Measurements from ENCODE around the gene ARMC10.
A peak's percentile ranks its signal among the peaks of the same experiment; 100 is the strongest.
"Not testable (repeated sequence)": the region's sequence is repeated elsewhere in the genome, so short reads cannot be mapped to it uniquely, and the experiment has no call there.

ARMC10 gene

DNA sequence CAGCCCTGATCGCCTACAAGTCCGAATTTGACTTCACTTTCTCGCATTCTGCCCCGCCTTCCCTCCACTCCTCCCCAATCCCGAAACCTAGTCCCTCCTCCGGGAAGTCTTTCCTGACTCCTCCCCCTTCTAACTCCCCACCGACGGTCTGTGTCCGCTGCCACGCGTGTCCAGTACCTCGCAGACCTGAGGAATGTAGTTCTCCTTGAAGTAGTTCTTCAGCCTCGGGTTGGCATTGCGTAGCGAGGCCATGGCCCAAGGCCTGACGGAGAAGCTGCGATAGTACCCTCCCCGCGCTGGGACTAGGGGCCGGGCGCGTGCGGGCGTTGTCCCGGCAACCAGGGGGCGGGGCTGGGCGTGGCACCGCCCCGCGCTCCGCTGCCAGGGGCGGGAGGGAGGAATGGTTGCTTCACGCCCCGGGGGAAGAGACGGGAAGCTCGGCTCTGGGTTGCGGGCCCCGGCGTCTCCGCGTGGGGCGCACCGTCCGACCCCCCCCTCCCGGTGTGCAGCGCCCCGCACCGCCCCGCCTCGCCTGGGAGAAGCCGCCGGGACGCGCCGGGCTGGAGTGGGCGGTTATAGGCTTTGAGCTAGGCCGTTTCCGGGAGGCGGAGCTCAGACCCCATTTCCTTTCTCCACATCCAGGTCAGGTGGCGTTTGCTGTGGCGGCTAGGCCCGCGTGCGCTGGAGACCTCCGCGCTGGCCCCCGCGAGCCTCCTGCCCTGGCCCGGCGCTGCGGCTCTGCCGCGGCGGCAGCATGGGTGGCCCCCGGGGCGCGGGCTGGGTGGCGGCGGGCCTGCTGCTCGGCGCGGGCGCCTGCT is at the start of gene ARMC10, which contains the start of gene FBXL13:
ARMC10 (plus strand) TSS at position 622 of the 818 bp plus-strand sequence; CDS start at position 755, 133 bp downstream.
FBXL13 (minus strand) TSS at position 278 of the 818 bp plus-strand sequence.
- peak; percentile 71 to 89 for DNase-seq (ENCODE audit: low read depth in 2 of 2)

DNA sequence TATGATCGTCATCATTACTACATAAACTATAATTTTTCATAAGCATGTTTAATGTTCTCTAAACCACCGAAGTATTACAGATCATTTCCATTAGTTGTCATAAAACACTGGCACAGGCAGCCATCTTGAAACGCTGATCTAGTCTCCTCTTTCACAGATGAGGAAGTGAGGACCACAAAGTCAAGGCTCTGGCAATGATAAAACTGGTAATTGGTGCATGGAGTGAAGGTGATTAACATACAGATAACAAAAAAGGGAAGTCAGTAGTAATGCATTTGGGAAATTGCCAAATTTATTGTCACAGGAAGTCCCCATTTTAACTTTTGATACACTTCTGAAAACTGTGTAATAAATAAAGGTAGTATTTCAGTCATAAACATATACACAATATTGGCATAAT is 49.6 kb upstream of the ARMC10 start:
- no peak for DNase-seq (ENCODE audit: low read depth in 2 of 2)

- no peak for DNase-seq (ENCODE audit: low read depth in 2 of 2)
Observed at GRCh38 chr7:103031024-103031423, 43.9 kb upstream of the ARMC10 start.

DNA sequence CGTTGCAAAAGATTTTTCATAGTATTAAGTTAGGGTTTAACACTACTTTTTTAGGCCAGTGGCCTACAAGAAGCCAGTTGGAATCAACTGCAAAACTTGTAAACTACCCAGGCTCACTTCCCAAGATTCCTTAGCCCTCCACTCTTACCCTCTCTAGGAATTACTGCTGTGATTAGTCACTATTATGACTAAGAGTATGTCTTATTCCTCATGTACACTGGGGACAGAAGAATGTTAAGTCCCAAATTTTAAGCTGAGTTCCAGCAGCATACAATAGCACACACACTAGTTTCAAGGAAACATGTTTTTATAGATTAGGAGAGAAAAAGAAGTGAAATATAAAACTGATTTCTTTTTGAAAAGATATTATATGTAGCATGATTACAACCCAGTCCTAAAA is 43.2 kb upstream of the ARMC10 start:
- DNase-seq (ENCODE audit: low read depth in 2 of 2): no peak

DNA sequence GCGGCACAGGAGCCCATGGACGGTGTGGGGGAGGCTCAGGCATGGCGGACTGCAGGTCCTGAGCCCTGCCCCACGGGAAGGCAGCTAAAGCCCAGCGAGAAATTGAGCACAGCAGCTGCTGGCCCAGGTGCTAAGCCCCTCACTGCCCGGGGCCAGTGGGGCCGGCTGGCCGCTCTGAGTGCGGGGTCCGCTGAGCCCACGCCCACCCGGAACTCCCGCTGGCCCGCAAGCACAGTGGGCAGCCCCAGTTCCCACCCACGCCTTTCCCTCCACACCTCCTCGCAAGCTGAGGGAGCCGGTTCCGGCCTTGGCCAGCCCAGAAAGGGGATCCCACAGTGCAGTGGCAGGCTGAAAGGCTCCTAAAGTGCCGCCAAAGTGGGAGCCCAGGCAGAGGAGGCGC is 40.6 kb upstream of the ARMC10 start:
- not testable (repeated sequence) for DNase-seq (ENCODE audit: low read depth in 2 of 2)

GRCh38 chr7:103037476-103037822 is 37.5 kb upstream of the ARMC10 start:
- no peak for DNase-seq (ENCODE audit: low read depth in 2 of 2)

GRCh38 chr7:103037823-103038739 is 36.9 kb upstream of the ARMC10 start:
- not testable (repeated sequence) for DNase-seq (ENCODE audit: low read depth in 2 of 2)

GRCh38 chr7:103041815-103042214 is 33.1 kb upstream of the ARMC10 start:
- DNase-seq (ENCODE audit: low read depth in 2 of 2): not testable (repeated sequence)

DNA sequence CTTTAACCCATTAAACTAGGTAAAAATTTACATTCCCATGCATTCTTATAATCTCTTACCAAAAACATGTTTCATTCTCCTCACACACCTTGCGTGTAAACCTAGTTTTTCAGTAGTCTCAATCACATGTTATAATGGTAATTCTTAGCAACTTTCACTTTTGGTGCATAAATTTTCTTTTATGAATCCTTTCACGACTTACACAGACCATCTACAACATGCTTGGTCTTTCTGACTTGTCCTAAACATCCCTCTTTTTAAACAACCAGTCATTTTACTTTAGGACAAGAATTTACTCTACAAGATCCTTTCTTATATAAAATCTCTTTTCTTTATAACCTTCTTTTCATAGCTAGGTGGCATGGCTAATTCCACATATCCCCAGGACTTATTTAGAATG is 26.1 kb upstream of the ARMC10 start:
- DNase-seq (ENCODE audit: low read depth in 2 of 2): no peak

DNA sequence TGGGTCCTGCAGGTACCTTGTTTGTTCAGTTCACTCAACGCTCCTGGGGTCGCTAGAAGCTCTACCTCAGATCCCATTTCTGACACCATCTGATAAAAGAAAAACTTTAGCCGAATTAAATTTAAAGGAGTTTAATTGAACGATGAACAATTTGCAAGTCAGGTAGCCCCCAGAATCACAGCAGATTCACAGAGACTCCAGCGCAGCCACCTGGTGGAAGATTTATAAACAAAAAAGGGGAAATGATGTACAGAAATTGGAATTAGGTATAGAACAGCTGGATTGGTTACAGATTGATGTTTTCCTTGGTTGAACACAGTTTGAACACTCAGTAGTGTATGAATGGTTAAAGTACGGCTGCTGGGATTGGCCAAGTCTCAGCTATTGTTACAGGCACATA is 23.4 kb upstream of the ARMC10 start:
- no peak for DNase-seq (ENCODE audit: low read depth in 2 of 2)

DNA sequence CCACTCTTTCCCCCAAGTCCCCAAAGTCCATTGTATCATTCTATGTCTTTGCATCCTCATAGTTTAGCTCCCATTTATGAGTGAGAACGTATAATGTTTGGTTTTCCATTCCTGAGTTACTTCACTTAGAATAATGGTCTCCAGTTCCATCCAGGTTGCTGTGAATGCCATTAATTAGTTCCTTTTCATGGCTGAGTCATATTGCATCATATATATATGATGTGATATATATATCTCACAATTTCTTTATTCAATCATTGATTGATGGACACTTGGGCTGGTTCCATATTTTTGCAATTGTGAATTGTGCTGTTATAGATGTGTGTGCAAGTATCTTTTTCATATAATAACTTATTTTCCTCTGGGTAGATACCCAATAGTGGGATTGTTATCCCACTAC is 18.9 kb upstream of the ARMC10 start:
- not testable (repeated sequence) for DNase-seq (ENCODE audit: low read depth in 2 of 2)

- no peak for DNase-seq (ENCODE audit: low read depth in 2 of 2)
Observed at GRCh38 chr7:103058122-103058521, 16.8 kb upstream of the ARMC10 start.

- DNase-seq (ENCODE audit: low read depth in 2 of 2): no peak
Observed at GRCh38 chr7:103059471-103059870, 15.5 kb upstream of the ARMC10 start.

GRCh38 chr7:103063895-103064294 is 11.0 kb upstream of the ARMC10 start:
- DNase-seq (ENCODE audit: low read depth in 2 of 2): no peak

DNA sequence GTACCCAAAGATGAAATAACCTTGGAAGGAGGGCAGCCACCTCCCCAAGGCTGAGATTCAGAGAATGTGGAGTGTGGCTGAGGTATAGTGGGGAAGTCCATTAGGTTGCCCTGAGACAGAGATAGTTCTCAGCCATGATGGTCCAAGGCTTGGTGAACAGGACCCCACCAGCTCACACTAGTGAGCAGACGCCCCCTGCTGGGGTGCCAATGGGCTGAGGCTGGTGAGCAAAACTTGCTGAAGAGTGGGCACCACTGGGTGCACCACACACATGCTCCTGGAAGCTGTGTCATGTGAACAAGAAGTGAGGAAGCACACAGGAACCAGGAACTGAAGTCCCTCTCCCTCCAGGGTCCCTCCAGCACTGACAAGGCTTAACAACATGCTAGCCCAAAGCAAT is 9.3 kb upstream of the ARMC10 start:
- peak in 1 of 2 donors; percentile 19 for DNase-seq (ENCODE audit: low read depth in 2 of 2)

DNA sequence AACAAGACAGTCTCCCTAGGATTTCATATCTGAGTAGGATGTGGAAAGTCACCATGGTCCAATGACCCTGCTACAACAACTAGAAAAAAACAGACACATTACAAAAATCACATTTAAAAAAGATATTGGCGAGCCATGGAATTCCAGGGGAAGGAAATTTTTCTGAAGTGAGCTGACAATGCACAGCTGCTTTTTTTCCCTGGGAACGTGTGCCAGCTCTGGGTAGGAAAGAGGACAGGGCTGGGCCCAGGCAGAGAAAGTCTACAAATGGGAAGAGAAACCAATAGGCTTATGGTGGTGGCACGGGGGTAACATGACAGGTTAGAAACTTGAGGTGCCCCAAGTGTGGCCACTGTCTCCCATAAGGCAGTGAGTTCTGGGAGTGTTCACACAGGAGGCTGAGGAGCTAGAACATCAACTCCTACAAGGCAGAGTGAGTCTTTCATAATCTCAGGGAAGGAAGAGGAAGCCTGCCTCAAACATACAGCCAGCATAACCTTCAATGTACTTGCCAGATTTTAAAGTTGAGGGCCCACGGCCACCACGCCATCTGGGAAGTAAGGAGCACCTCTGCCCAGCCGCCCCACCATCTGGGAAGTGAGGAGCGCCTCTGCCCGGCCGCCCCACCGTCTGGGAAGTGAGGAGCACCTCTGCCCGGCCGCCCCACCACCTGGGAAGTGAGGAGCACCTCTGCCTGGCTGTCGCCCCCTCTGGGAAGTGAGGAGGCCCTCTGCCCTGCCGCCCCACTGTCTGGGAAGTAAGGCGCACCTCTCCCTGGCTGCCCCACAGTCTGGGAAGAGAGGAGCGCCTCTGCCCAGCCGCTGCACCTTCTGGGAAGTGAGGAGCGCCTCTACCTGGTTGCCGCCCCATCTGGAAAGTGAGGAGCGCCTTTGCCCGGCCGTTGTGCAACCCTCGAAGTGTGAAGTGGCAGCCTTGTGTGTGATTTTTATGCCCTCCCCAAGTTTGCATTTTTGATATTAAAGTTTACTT is 6.2 kb upstream of the ARMC10 start:
- DNase-seq (ENCODE audit: low read depth in 2 of 2): no peak

- DNase-seq (ENCODE audit: low read depth in 2 of 2): no peak
Observed at GRCh38 chr7:103071000-103071399, 3.9 kb upstream of the ARMC10 start.

DNA sequence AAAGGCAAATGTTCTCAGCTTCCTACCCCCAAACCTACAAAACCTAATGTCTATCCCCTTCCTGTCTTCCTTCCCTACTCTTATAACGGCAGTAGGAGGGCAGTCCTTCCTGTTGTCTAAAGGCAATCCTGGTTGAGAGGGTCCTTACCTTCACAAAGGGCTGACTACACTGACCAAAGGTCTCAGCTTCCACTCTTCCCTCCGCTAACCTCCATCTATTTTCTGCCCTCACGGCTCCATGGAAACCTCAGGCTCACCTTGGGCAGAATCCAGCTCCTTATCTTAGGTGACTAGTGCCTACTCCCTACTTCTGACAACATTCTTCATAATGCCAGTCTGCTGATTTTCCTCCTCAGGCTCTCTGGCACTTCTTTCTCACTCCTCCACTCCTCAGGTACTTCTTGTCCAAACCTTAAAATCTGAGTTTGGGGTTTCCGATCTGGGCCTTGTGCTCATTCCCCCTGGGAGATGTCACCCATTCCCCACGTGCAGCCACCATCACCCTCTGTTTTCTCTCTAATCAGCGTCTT is 886 bp upstream of the ARMC10 start:
- DNase-seq (ENCODE audit: low read depth in 2 of 2): no peak

DNA sequence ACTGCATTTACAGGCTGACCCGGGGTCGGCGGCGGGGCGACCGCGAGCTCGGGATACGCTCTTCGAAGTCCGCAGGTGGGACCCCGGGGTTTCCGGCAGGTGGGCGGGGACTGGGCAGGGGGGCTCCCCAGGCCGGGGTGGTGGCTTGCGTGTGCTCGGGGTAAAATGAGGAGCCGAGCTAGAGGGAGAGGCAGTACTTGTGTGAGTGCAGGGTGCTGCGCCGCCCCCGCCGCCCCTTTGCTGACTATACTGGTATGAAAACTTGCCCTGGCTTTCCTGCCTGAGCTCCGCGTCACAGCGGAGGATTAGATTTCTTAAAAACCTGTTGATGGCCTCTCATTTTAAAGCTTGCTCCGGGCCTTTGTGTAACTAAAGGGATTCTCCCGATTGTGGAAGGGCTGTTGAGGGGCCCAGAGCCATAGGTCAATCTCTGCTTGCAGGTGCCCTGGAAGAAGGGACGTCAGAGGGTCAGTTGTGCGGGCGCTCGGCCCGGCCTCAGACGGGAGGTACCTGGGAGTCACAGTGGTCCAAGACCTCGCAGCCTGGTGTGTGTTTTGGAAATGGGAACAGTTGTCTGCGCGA is 488 bp downstream of the ARMC10 start:
- peak; percentile 19 to 76 for DNase-seq (ENCODE audit: low read depth in 2 of 2)

- no peak for DNase-seq (ENCODE audit: low read depth in 2 of 2)
Observed at GRCh38 chr7:103076764-103077163, 1.8 kb downstream of the ARMC10 start.

- no peak for DNase-seq (ENCODE audit: low read depth in 2 of 2)
Observed at GRCh38 chr7:103077318-103077717, 2.4 kb downstream of the ARMC10 start.
